Measurements from ENCODE around the gene SARS2. TPM values are rescaled to one million over a fixed set of nuclear protein-coding genes. Genes with fewer than 3 reads are reported as not detected.

Gene SARS2
- total and polyA plus RNA-seq, 3 experiments from 2014 or later: 18.9 to 46.7 (median 43.1) TPM

DNA sequence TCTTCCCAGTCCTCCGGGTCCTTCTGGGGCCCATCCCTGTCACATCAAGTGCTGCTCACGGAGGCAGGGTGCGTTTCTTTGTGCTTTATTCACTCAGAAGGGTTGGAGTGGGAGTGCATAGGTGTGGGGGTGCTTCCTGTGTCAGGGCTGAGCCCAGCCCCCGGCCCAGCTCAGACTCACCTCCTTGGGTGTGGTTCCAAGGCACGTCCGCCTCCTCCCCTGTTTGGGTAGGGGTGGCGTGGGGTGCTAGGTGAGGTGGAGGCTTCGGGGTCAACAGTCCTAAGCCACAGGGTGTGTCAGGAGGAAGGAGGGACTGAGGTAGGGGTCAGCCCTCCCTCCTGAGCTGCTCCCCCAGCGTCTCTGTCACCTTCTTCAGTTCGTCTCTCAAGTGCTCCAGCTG is 21.7 kb downstream of the SARS2 start:
- peak overlapping the region in 4 of 8 donors; percentile 47 to 89 (median 64) for H3K27ac Mint-ChIP-seq

DNA sequence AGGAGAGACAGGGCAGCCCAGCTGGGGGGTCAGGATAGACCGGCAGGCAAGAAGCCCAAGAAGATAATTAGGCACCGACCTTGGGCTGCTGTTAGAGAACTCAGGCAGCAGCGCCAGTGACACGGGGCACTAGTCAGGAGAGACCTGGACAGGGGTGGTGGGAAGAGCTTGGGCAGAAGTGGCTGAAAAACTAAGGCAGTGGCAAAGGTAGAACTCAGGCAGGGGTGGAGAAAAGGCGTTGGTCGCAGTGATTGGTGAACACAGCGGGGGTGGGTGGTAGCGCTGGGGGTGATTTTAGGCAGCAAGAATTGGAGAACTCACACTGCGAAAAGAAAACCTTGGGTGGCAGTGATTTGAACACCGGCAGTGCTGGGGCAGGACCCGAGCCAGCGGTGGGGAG is 22.9 kb downstream of the SARS2 start:
- ChIA-PET CTCF (no interaction called here), POLR2A (no interaction called here)
- H3K9me3 Mint-ChIP-seq: no peaks in the 10 kb centered on the region
- H3K27ac Mint-ChIP-seq: peak overlapping the region in 3 of 8 donors; percentile 42 to 86 (median 74)
- Histone ChIP-seq H3K36me3 (ENCODE audit: insufficient read depth, low read length) (peaks cover 3% of the 10 kb centered on the region), H3K27ac (ENCODE audit: low read depth, low read length) (no peak overlapping the region), H3K4me1 (ENCODE audit: insufficient read depth, low read length) (no peaks in the 10 kb centered on the region), H3K9me3 (ENCODE audit: low read length) (no peaks in the 10 kb centered on the region), H3K4me3 (ENCODE audit: low read length) (no peak overlapping the region), H3K27me3 (ENCODE audit: insufficient read depth, low read length, poor library complexity, severe bottlenecking) (no peaks in the 10 kb centered on the region)
- H3K4me3 Mint-ChIP-seq: no peak overlapping the region
- peaks cover 11 to 46% (median 13%) of the 10 kb centered on the region in 3 donors for H3K36me3 Mint-ChIP-seq
- DNase-seq: no peak
- no peaks in the 10 kb centered on the region for H3K27me3 Mint-ChIP-seq
- H3K4me1 Mint-ChIP-seq: peaks cover 16 to 25% (median 20%) of the 10 kb centered on the region in 3 donors

More for the DNA sequence above, 21.7 kb downstream of the SARS2 start:
- Mint-ChIP-seq H3K4me1 (peaks cover 13 to 16% (median 15%) of the 10 kb centered on the region in 3 donors), H3K27me3 (peaks cover 0 to 2% of the 10 kb centered on the region in 2 donors), H3K9me3 (no peaks in the 10 kb centered on the region), H3K36me3 (peaks cover 10 to 41% (median 11%) of the 10 kb centered on the region in 3 donors), H3K4me3 (no peak overlapping the region)
- POLR2A ChIA-PET: no interaction called here
- Histone ChIP-seq H3K27ac (ENCODE audit: low read depth, low read length) (no peak overlapping the region), H3K4me1 (ENCODE audit: insufficient read depth, low read length) (no peaks in the 10 kb centered on the region), H3K36me3 (ENCODE audit: insufficient read depth, low read length) (peaks cover 3% of the 10 kb centered on the region), H3K9me3 (ENCODE audit: low read length) (no peaks in the 10 kb centered on the region), H3K4me3 (ENCODE audit: low read length) (no peak overlapping the region), H3K27me3 (ENCODE audit: insufficient read depth, low read length, poor library complexity, severe bottlenecking) (no peaks in the 10 kb centered on the region)
- CTCF ChIA-PET: no interaction called here
- peak in 1 of 5 donors; percentile 27 for DNase-seq

DNA sequence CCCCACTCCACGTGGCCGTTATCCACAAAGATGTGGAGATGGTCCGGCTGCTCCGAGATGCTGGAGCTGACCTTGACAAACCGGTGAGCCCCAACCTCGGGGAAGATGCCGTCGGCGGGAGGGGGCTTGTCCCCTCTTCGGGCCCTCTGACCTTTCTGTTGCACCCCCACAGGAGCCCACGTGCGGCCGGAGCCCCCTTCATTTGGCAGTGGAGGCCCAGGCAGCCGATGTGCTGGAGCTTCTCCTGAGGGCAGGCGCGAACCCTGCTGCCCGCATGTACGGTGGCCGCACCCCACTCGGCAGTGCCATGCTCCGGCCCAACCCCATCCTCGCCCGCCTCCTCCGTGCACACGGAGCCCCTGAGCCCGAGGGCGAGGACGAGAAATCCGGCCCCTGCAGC is 23.3 kb downstream of the SARS2 start:
- H3K4me3 Mint-ChIP-seq: no peak overlapping the region
- H3K4me1 Mint-ChIP-seq: peaks cover 16 to 25% (median 20%) of the 10 kb centered on the region in 3 donors
- H3K27me3 ChIP-seq (ENCODE audit: insufficient read depth, low read length, poor library complexity, severe bottlenecking): no peaks in the 10 kb centered on the region
- no peaks in the 10 kb centered on the region for H3K4me1 ChIP-seq (ENCODE audit: insufficient read depth, low read length)
- no peak overlapping the region for H3K4me3 ChIP-seq (ENCODE audit: low read length)
- ChIA-PET POLR2A (no interaction called here), CTCF (no interaction called here)
- no peaks in the 10 kb centered on the region for H3K9me3 Mint-ChIP-seq
- H3K9me3 ChIP-seq (ENCODE audit: low read length): no peaks in the 10 kb centered on the region
- no peaks in the 10 kb centered on the region for H3K27me3 Mint-ChIP-seq
- peaks cover 11 to 46% (median 13%) of the 10 kb centered on the region in 3 donors for H3K36me3 Mint-ChIP-seq
- no peak for DNase-seq
- H3K27ac ChIP-seq (ENCODE audit: low read depth, low read length): no peak overlapping the region
- peak overlapping the region in 1 of 8 donors; percentile 74 for H3K27ac Mint-ChIP-seq
- H3K36me3 ChIP-seq (ENCODE audit: insufficient read depth, low read length): peaks cover 3% of the 10 kb centered on the region

DNA sequence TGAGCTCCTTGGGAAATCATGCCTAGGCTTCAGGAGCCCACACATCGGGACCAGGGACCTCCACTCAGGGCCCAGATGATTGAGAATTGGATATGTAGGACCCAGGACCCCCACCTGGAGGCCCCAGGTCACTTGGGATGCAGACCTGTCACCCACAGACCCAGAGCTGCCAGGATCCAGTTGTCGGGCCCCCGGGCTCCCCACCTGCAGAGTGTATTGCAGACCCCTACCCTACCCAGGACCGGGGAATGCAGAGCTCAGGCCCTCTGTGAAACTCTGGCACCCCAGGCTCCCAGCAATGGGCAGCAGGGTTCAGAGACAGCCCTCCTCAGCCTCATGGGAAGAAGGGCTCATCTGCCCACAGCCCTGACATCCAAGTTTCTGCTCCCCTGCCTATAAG is 24.9 kb downstream of the SARS2 start:
- no peaks in the 10 kb centered on the region for H3K9me3 ChIP-seq (ENCODE audit: low read length)
- Mint-ChIP-seq H3K4me3 (no peak overlapping the region), H3K36me3 (peaks cover 11 to 46% (median 13%) of the 10 kb centered on the region in 3 donors), H3K4me1 (peaks cover 26 to 39% (median 34%) of the 10 kb centered on the region in 3 donors), H3K27me3 (no peaks in the 10 kb centered on the region), H3K27ac (peak overlapping the region in 1 of 8 donors; percentile 50), H3K9me3 (peaks cover 0 to 2% (median 0%) of the 10 kb centered on the region in 5 donors)
- H3K27me3 ChIP-seq (ENCODE audit: insufficient read depth, low read length, poor library complexity, severe bottlenecking): no peaks in the 10 kb centered on the region
- H3K36me3 ChIP-seq (ENCODE audit: insufficient read depth, low read length): peaks cover 3% of the 10 kb centered on the region
- CTCF ChIA-PET: interaction anchor here (1.0 kb wide), 1 partner anchor 25 kb away, joined by 3 read pairs; the partner anchor contains the start of genes MRPS12 and SARS2
- POLR2A ChIA-PET: no interaction called here
- no peak overlapping the region for H3K27ac ChIP-seq (ENCODE audit: low read depth, low read length)
- peaks cover 4% of the 10 kb centered on the region for H3K4me1 ChIP-seq (ENCODE audit: insufficient read depth, low read length)
- DNase-seq: no peak
- H3K4me3 ChIP-seq (ENCODE audit: low read length): no peak overlapping the region

DNA sequence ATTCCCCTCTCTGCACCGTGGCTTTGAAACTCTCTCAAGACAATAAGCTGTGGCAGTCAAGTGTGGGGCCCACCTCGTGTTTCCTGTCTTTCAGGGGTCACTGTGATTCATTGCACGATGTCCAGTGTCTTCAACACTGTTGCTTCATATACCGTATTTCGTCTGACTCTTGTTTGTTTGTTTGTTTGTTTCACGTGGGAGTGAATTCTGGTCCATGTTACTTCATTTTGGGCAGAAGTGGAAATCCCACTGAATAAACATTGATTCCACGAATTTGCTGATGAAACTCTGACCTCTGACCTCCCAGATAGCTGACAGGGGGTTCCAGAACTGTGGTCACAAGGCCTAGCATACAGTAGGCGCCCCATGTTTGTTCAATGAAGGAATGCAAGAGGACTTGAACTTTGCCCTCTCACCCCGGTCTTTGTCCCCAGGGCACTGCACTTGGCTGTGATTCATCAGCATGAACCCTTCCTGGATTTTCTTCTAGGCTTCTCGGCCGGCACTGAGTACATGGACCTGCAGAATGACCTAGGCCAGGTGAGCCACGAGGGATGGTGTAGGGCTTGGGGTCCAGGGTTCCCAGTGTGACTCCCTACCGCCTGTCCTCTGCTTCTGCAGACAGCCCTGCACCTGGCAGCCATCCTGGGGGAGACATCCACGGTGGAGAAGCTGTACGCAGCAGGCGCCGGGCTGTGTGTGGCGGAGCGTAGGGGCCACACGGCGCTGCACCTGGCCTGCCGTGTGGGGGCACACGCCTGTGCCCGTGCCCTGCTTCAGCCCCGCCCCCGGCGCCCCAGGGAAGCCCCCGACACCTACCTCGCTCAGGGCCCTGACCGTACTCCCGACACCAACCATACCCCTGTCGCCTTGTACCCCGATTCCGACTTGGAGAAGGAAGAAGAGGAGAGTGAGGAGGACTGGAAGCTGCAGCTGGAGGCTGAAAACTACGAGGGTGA is 25.7 kb downstream of the SARS2 start:
- peaks cover 11 to 50% (median 13%) of the 10 kb centered on the region in 3 donors for H3K36me3 Mint-ChIP-seq
- H3K9me3 Mint-ChIP-seq: peaks cover 0 to 2% (median 0%) of the 10 kb centered on the region in 5 donors
- ChIA-PET CTCF (interaction anchor here (1.0 kb wide), 1 partner anchor 26 kb away, joined by 3 read pairs; the partner anchor contains the start of genes MRPS12 and SARS2), POLR2A (no interaction called here)
- H3K4me1 ChIP-seq (ENCODE audit: insufficient read depth, low read length): peaks cover 9% of the 10 kb centered on the region
- no peaks in the 10 kb centered on the region for H3K27me3 ChIP-seq (ENCODE audit: insufficient read depth, low read length, poor library complexity, severe bottlenecking)
- peaks cover 32 to 44% (median 42%) of the 10 kb centered on the region in 3 donors for H3K4me1 Mint-ChIP-seq
- DNase-seq: no peak
- no peaks in the 10 kb centered on the region for H3K27me3 Mint-ChIP-seq
- no peak overlapping the region for H3K27ac ChIP-seq (ENCODE audit: low read depth, low read length)
- H3K9me3 ChIP-seq (ENCODE audit: low read length): no peaks in the 10 kb centered on the region
- peak overlapping the region in 1 of 8 donors; percentile 50 for H3K27ac Mint-ChIP-seq
- peak overlapping the region in 2 of 7 donors; percentile 15 to 25 for H3K4me3 Mint-ChIP-seq
- H3K36me3 ChIP-seq (ENCODE audit: insufficient read depth, low read length): peaks cover 3% of the 10 kb centered on the region
- no peak overlapping the region for H3K4me3 ChIP-seq (ENCODE audit: low read length)

DNA sequence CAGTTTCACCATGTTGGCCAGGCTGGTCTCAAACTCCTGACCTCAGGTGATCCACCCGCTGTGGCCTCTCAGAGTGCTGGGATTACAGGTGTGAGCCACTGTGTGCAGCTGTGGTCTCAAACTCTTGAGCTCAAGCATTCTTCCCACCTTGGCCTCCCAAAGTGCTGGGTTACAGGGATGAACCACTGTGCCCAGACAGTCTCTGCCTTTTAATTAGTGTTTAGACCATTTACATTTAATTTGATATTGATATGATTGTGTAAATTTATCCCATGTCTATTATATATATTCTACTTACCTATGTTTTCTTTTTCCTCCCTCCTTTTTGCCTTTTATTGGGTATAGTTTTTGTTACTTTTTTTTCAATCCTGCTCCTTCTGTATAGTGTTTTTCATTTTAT is 28.9 kb downstream of the SARS2 start:
- H3K27me3 ChIP-seq (ENCODE audit: insufficient read depth, low read length, poor library complexity, severe bottlenecking): no peaks in the 10 kb centered on the region
- Mint-ChIP-seq H3K27me3 (peaks cover 0 to 2% of the 10 kb centered on the region in 2 donors), H3K4me3 (peak overlapping the region; percentile 14 to 96 (median 82)), H3K9me3 (peaks cover 0 to 2% (median 0%) of the 10 kb centered on the region in 5 donors), H3K27ac (peak overlapping the region in 6 of 8 donors; percentile 35 to 92 (median 64)), H3K4me1 (peaks cover 47 to 65% (median 63%) of the 10 kb centered on the region in 3 donors), H3K36me3 (peaks cover 8 to 39% (median 11%) of the 10 kb centered on the region in 3 donors)
- peaks cover 3% of the 10 kb centered on the region for H3K36me3 ChIP-seq (ENCODE audit: insufficient read depth, low read length)
- H3K9me3 ChIP-seq (ENCODE audit: low read length): no peaks in the 10 kb centered on the region
- POLR2A ChIA-PET: no interaction called here
- H3K4me3 ChIP-seq (ENCODE audit: low read length): no peak overlapping the region
- no peak for DNase-seq
- CTCF ChIA-PET: interaction anchor here (1.3 to 2.2 kb wide), 3 partner anchors 29 to 499 kb away, joined by 4 to 9 read pairs (median 6); partner anchors contain the start of genes FAM98C, MRPS12 and SARS2
- no peak overlapping the region for H3K27ac ChIP-seq (ENCODE audit: low read depth, low read length)
- peaks cover 24% of the 10 kb centered on the region for H3K4me1 ChIP-seq (ENCODE audit: insufficient read depth, low read length)

DNA sequence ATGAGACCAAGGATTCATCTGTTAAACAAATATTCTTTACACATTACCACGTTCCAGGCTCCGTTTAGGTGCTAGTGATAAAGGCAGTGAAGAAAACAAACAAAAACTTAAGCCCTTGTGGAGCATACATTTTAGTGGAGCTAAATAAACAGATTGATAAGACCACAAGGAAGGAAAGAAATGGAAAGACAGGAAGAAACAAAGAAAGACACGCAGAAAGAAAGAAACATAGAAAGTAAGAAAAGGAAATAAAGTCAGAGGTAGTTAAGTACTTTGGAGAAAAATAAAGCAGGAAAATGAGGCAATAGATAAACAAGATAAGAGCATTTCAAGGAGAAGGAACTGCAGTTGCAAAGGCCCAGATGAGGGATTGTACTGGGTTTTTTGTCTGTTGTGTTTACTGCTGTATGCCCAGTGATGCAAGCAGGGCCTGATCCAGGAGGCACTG is 29.8 kb downstream of the SARS2 start:
- peaks cover 0 to 2% (median 0%) of the 10 kb centered on the region in 5 donors for H3K9me3 Mint-ChIP-seq
- POLR2A ChIA-PET: interaction anchor here (1.1 to 1.4 kb wide), 3 partner anchors 22 to 69 kb away, joined by 3 to 7 read pairs (median 5); no protein-coding TSS in a partner anchor

More for the DNA sequence above, 29.8 kb downstream of the SARS2 start:
- Histone ChIP-seq H3K9me3 (ENCODE audit: low read length) (no peaks in the 10 kb centered on the region), H3K27ac (ENCODE audit: low read depth, low read length) (peak overlapping the region; percentile 97), H3K36me3 (ENCODE audit: insufficient read depth, low read length) (peaks cover 3% of the 10 kb centered on the region), H3K4me1 (ENCODE audit: insufficient read depth, low read length) (peaks cover 24% of the 10 kb centered on the region), H3K4me3 (ENCODE audit: low read length) (peak overlapping the region; percentile 88), H3K27me3 (ENCODE audit: insufficient read depth, low read length, poor library complexity, severe bottlenecking) (no peaks in the 10 kb centered on the region)
- H3K4me3 Mint-ChIP-seq: peak overlapping the region; percentile 89 to 96 (median 94)
- CTCF ChIA-PET: interaction anchor here (0.7 to 1.8 kb wide), 9 partner anchors 26 to 498 kb away, joined by 3 to 8 read pairs (median 4); partner anchors contain the start of genes FAM98C, MRPS12 and SARS2
- H3K36me3 Mint-ChIP-seq: peaks cover 8 to 36% (median 11%) of the 10 kb centered on the region in 3 donors
- no peak for DNase-seq
- peaks cover 47 to 65% (median 63%) of the 10 kb centered on the region in 3 donors for H3K4me1 Mint-ChIP-seq
- peak overlapping the region; percentile 44 to 100 (median 98) for H3K27ac Mint-ChIP-seq
- peaks cover 0 to 2% of the 10 kb centered on the region in 2 donors for H3K27me3 Mint-ChIP-seq

All from CD8-positive, alpha-beta memory T cell (primary cell).